ENCODE data around the gene C4A. TPM values are rescaled to one million over a fixed set of nuclear protein-coding genes. Genes with fewer than 3 reads are reported as not detected.
"Not testable (repeated sequence)": the region's sequence is repeated elsewhere in the genome, so short reads cannot be mapped to it uniquely, and the experiment has no call there.

C4A gene
- 13.0 TPM for total RNA-seq
- 10 to 100 TPM in 6 of 8 donors, 1 to 10 TPM in 2; 6.6 to 20.4 (median 15.8) TPM for polyA plus RNA-seq (ENCODE audit: insufficient read depth in 1 of 8, insufficient read length in 8 of 8, low replicate concordance in 1 of 8)
- long read RNA-seq, donor 1 = 0 reads
- long read RNA-seq, donor 2 = 0 reads
- long read RNA-seq, donor 3, partial matches to known transcripts = 0 of 1 reads
- long read RNA-seq, donor 3, other reads (novel, unspliced or antisense) = 0 of 1 reads
- long read RNA-seq, donor 4, partial matches to known transcripts = 5 of 5 reads
- long read RNA-seq, donor 4, other reads (novel, unspliced or antisense) = 0 of 5 reads
- long read RNA-seq, donor 5, partial matches to known transcripts = 90 of 90 reads
- long read RNA-seq, donor 5, other reads (novel, unspliced or antisense) = 0 of 90 reads
- long read RNA-seq, donor 6 = 0 reads
- long read RNA-seq, donor 7 = 0 reads
- long read RNA-seq, donor 8, partial matches to known transcripts = 0 of 1 reads
- long read RNA-seq, donor 8, other reads (novel, unspliced or antisense) = 0 of 1 reads
- long read RNA-seq, donor 9, partial matches to known transcripts = 0 of 1 reads
- long read RNA-seq, donor 9, other reads (novel, unspliced or antisense) = 0 of 1 reads
- long read RNA-seq, donor 10, partial matches to known transcripts = 6 of 6 reads
- long read RNA-seq, donor 10, other reads (novel, unspliced or antisense) = 0 of 6 reads
- long read RNA-seq, donor 11 = 0 reads

GRCh38 chr6:31981744-31982143, at the start of gene C4A:
TSS of gene C4A (plus strand) at chr6:31982057. CDS start at chr6:31982108, 51 bp downstream.
- not testable (repeated sequence) for H3K4me1 ChIP-seq (ENCODE audit: control insufficient read depth, insufficient read depth, low read length); H3K4me3 ChIP-seq (ENCODE audit: low read length); H3K27ac ChIP-seq (ENCODE audit: low read length); H3K9me3 ChIP-seq (replicated peaks; ENCODE audit: control insufficient read depth, low read depth, low read length); DNase-seq; H3K27me3 ChIP-seq (ENCODE audit: control insufficient read depth, insufficient read depth, low read length)
- peaks cover 14% of the 10 kb centered on the region for H3K36me3 ChIP-seq (ENCODE audit: control insufficient read depth, insufficient read depth, low read length)
- no CpG with 5 or more reads among the region's 7 CpGs for WGBS (ENCODE audit: insufficient coverage)

GRCh38 chr6:31932137-31932536, 49.7 kb upstream of the C4A start:
- not testable (repeated sequence) for H3K27ac ChIP-seq (ENCODE audit: low read length); H3K4me1 ChIP-seq (ENCODE audit: control insufficient read depth, insufficient read depth, low read length); H3K36me3 ChIP-seq (ENCODE audit: control insufficient read depth, insufficient read depth, low read length); H3K27me3 ChIP-seq (ENCODE audit: control insufficient read depth, insufficient read depth, low read length); H3K9me3 ChIP-seq (replicated peaks; ENCODE audit: control insufficient read depth, low read depth, low read length); H3K4me3 ChIP-seq (ENCODE audit: low read length); DNase-seq
- WGBS (ENCODE audit: insufficient coverage) = no CpG with 5 or more reads among the region's 32 CpGs

- H3K36me3 ChIP-seq (ENCODE audit: control insufficient read depth, insufficient read depth, low read length) = no peaks in the 10 kb centered on the region
- 89% methylated on average over 18 of the region's 19 CpGs for WGBS (ENCODE audit: insufficient coverage)
- no peak overlapping the region for H3K4me3 ChIP-seq (ENCODE audit: low read length)
- no peaks in the 10 kb centered on the region for H3K27me3 ChIP-seq (ENCODE audit: control insufficient read depth, insufficient read depth, low read length)
- no peak for DNase-seq
- H3K9me3 ChIP-seq (replicated peaks; ENCODE audit: control insufficient read depth, low read depth, low read length) = no peaks in the 10 kb centered on the region
- H3K27ac ChIP-seq (ENCODE audit: low read length) = no peak overlapping the region
- H3K4me1 ChIP-seq (ENCODE audit: control insufficient read depth, insufficient read depth, low read length) = no peaks in the 10 kb centered on the region
Observed at GRCh38 chr6:31933537-31933936, 48.3 kb upstream of the C4A start.

- Histone ChIP-seq H3K4me1 (ENCODE audit: control insufficient read depth, insufficient read depth, low read length) (no peaks in the 10 kb centered on the region), H3K4me3 (ENCODE audit: low read length) (no peak overlapping the region), H3K9me3 (replicated peaks; ENCODE audit: control insufficient read depth, low read depth, low read length) (no peaks in the 10 kb centered on the region), H3K27ac (ENCODE audit: low read length) (no peak overlapping the region), H3K36me3 (ENCODE audit: control insufficient read depth, insufficient read depth, low read length) (no peaks in the 10 kb centered on the region), H3K27me3 (ENCODE audit: control insufficient read depth, insufficient read depth, low read length) (no peaks in the 10 kb centered on the region)
- DNase-seq = no peak
- no CpG with 5 or more reads among the region's 3 CpGs for WGBS (ENCODE audit: insufficient coverage)
Observed at GRCh38 chr6:31935021-31935420, 46.8 kb upstream of the C4A start.

GRCh38 chr6:31935823-31936222, 46.0 kb upstream of the C4A start:
- Histone ChIP-seq H3K4me3 (ENCODE audit: low read length) (no peak overlapping the region), H3K4me1 (ENCODE audit: control insufficient read depth, insufficient read depth, low read length) (peaks cover 2% of the 10 kb centered on the region), H3K27me3 (ENCODE audit: control insufficient read depth, insufficient read depth, low read length) (no peaks in the 10 kb centered on the region), H3K27ac (ENCODE audit: low read length) (no peak overlapping the region), H3K36me3 (ENCODE audit: control insufficient read depth, insufficient read depth, low read length) (no peaks in the 10 kb centered on the region), H3K9me3 (replicated peaks; ENCODE audit: control insufficient read depth, low read depth, low read length) (no peaks in the 10 kb centered on the region)
- DNase-seq = no peak
- WGBS (ENCODE audit: insufficient coverage) = 84% methylated on average over 9 of the region's 9 CpGs

GRCh38 chr6:31940256-31940664, 41.6 kb upstream of the C4A start:
- Histone ChIP-seq H3K27me3 (ENCODE audit: control insufficient read depth, insufficient read depth, low read length) (peaks cover 11% of the 10 kb centered on the region), H3K4me1 (ENCODE audit: control insufficient read depth, insufficient read depth, low read length) (peaks cover 5% of the 10 kb centered on the region), H3K9me3 (replicated peaks; ENCODE audit: control insufficient read depth, low read depth, low read length) (no peaks in the 10 kb centered on the region), H3K4me3 (ENCODE audit: low read length) (no peak overlapping the region), H3K36me3 (ENCODE audit: control insufficient read depth, insufficient read depth, low read length) (no peaks in the 10 kb centered on the region), H3K27ac (ENCODE audit: low read length) (no peak overlapping the region)
- 2% methylated on average over 5 of the region's 6 CpGs for WGBS (ENCODE audit: insufficient coverage)
- no peak for DNase-seq

GRCh38 chr6:31943742-31944141, 38.1 kb upstream of the C4A start:
- no peak overlapping the region for H3K27ac ChIP-seq (ENCODE audit: low read length)
- H3K27me3 ChIP-seq (ENCODE audit: control insufficient read depth, insufficient read depth, low read length) = peaks cover 12% of the 10 kb centered on the region
- H3K4me1 ChIP-seq (ENCODE audit: control insufficient read depth, insufficient read depth, low read length) = peaks cover 15% of the 10 kb centered on the region
- 100% methylated on average over 1 of the region's 3 CpGs for WGBS (ENCODE audit: insufficient coverage)
- H3K36me3 ChIP-seq (ENCODE audit: control insufficient read depth, insufficient read depth, low read length) = no peaks in the 10 kb centered on the region
- H3K4me3 ChIP-seq (ENCODE audit: low read length) = no peak overlapping the region
- DNase-seq = no peak
- no peaks in the 10 kb centered on the region for H3K9me3 ChIP-seq (replicated peaks; ENCODE audit: control insufficient read depth, low read depth, low read length)

GRCh38 chr6:31945154-31945506, 36.7 kb upstream of the C4A start:
- whole genome bisulfite sequencing (ENCODE audit: insufficient coverage) = 63% methylated on average over 9 of the region's 9 CpGs
- Histone ChIP-seq H3K27ac (ENCODE audit: low read length) (peak overlapping the region; percentile 44), H3K4me3 (ENCODE audit: low read length) (no peak overlapping the region)

GRCh38 chr6:31945507-31946369, 36.1 kb upstream of the C4A start, which contains the start of gene CFB:
TSS of gene CFB (plus strand) at chr6:31946095. CDS start at chr6:31946222, 127 bp downstream.
- WGBS (ENCODE audit: insufficient coverage) = 42% methylated on average over 11 of the region's 11 CpGs
- no peak within 1 kb of the TSS for H3K4me3 ChIP-seq (ENCODE audit: low read length)
- H3K27me3 ChIP-seq (ENCODE audit: control insufficient read depth, insufficient read depth, low read length) = peaks cover 12% of the 10 kb centered on the region
- peak within 1 kb of the TSS; percentile 67 for H3K27ac ChIP-seq (ENCODE audit: low read length)
- H3K9me3 ChIP-seq (replicated peaks; ENCODE audit: control insufficient read depth, low read depth, low read length) = no peaks in the 10 kb centered on the region
- H3K36me3 ChIP-seq (ENCODE audit: control insufficient read depth, insufficient read depth, low read length) = peaks cover 1% of the 10 kb centered on the region
- peaks cover 14% of the 10 kb centered on the region for H3K4me1 ChIP-seq (ENCODE audit: control insufficient read depth, insufficient read depth, low read length)
- peak; percentile 64 for DNase-seq

More at GRCh38 chr6:31945154-31945506, 36.7 kb upstream of the C4A start:
- Histone ChIP-seq H3K27me3 (ENCODE audit: control insufficient read depth, insufficient read depth, low read length) (peaks cover 12% of the 10 kb centered on the region), H3K9me3 (replicated peaks; ENCODE audit: control insufficient read depth, low read depth, low read length) (no peaks in the 10 kb centered on the region), H3K4me1 (ENCODE audit: control insufficient read depth, insufficient read depth, low read length) (peaks cover 15% of the 10 kb centered on the region), H3K36me3 (ENCODE audit: control insufficient read depth, insufficient read depth, low read length) (no peaks in the 10 kb centered on the region)
- no peak for DNase-seq

All from muscle of leg (tissue), 16 donors.